ENCODE measurements around the gene DCAF4.
A peak's percentile ranks its signal among the peaks of the same experiment; 100 is the strongest.
"Not testable (repeated sequence)": the region's sequence is repeated elsewhere in the genome, so short reads cannot be mapped to it uniquely, and the experiment has no call there.

Gene DCAF4

GRCh38 chr14:72970824-72971434 is 44.7 kb downstream of the DCAF4 start:
- DNase-seq (ENCODE audit: low read depth in 2 of 2): no peak

GRCh38 chr14:72974661-72975060 is 48.4 kb downstream of the DCAF4 start:
- DNase-seq (ENCODE audit: low read depth in 2 of 2): no peak

- DNase-seq (ENCODE audit: low read depth in 2 of 2): no peak
Observed at GRCh38 chr14:72975770-72976169, 49.5 kb downstream of the DCAF4 start.

- no peak for DNase-seq (ENCODE audit: low read depth in 2 of 2)
Observed at GRCh38 chr14:72978856-72979255, 52.6 kb downstream of the DCAF4 start.

- DNase-seq (ENCODE audit: low read depth in 2 of 2): no peak
Observed at GRCh38 chr14:72980863-72981262, 54.6 kb downstream of the DCAF4 start.

- DNase-seq (ENCODE audit: low read depth in 2 of 2): no peak
Observed at GRCh38 chr14:72982146-72982708, 56.0 kb downstream of the DCAF4 start.

- DNase-seq (ENCODE audit: low read depth in 2 of 2): no peak
Observed at GRCh38 chr14:72986214-72986613, 60.0 kb downstream of the DCAF4 start.

- DNase-seq (ENCODE audit: low read depth in 2 of 2): no peak
Observed at GRCh38 chr14:72986857-72987256, 60.6 kb downstream of the DCAF4 start.

GRCh38 chr14:72990171-72990570 is 63.9 kb downstream of the DCAF4 start:
- no peak for DNase-seq (ENCODE audit: low read depth in 2 of 2)

- DNase-seq (ENCODE audit: low read depth in 2 of 2): no peak
Observed at GRCh38 chr14:72996916-72997315, 70.7 kb downstream of the DCAF4 start.

GRCh38 chr14:72998252-72998903 is 72.1 kb downstream of the DCAF4 start:
- DNase-seq (ENCODE audit: low read depth in 2 of 2): no peak

- DNase-seq (ENCODE audit: low read depth in 2 of 2): no peak
Observed at GRCh38 chr14:72999316-72999715, 73.1 kb downstream of the DCAF4 start.

GRCh38 chr14:73000073-73000472 is 73.8 kb downstream of the DCAF4 start:
- DNase-seq (ENCODE audit: low read depth in 2 of 2): no peak

GRCh38 chr14:73003681-73004080 is 77.4 kb downstream of the DCAF4 start:
- no peak for DNase-seq (ENCODE audit: low read depth in 2 of 2)

GRCh38 chr14:73004641-73005040 is 78.4 kb downstream of the DCAF4 start:
- DNase-seq (ENCODE audit: low read depth in 2 of 2): not testable (repeated sequence)

- DNase-seq (ENCODE audit: low read depth in 2 of 2): no peak
Observed at GRCh38 chr14:73007835-73008234, 81.6 kb downstream of the DCAF4 start.

- DNase-seq (ENCODE audit: low read depth in 2 of 2): peak; percentile 44 to 45
Observed at GRCh38 chr14:73008501-73008900, 82.2 kb downstream of the DCAF4 start.

Data from fibroblast of skin of left biceps (primary cell).